Neutrophil (primary cell): ENCODE data around the gene ADGRA1.
"Not testable (repeated sequence)": the region's sequence is repeated elsewhere in the genome, so short reads cannot be mapped to it uniquely, and the experiment has no call there.

Experiments
- H3K27ac ChIP-seq: fragments of 200-600 bp; sonication (generic); 2 replicates; pipeline ENCODE4 v1.5.1; 2016; ENCODE audit warnings: mild to moderate bottlenecking, moderate library complexity
- H3K27me3 ChIP-seq: fragments of 200-600 bp; sonication (generic); 2 replicates; pipeline ENCODE4 v1.6.0; 2016; ENCODE audit warnings: mild to moderate bottlenecking
- H3K36me3 ChIP-seq: fragments of 200-600 bp; sonication (generic); 2 replicates; pipeline ENCODE4 v1.5.1; 2017
- H3K4me1 ChIP-seq, 2 experiments: fragments of 200-600 bp in 1 of 2; sonication (generic) in 1 of 2; 1 replicate in 1 of 2; 2 replicates in 1 of 2; pipeline versions ENCODE4 v1.5.1 to v1.6.1; 2013 to 2016; ENCODE audit warnings: low read depth in 1 of 2, low read length in 1 of 2, mild to moderate bottlenecking in 1 of 2, moderate library complexity in 1 of 2; ENCODE audit not compliant: control insufficient read depth in 1 of 2, insufficient read depth in 1 of 2
- H3K4me3 ChIP-seq, 2 experiments: fragments of 200-600 bp in 1 of 2; sonication (generic) in 1 of 2; 1 replicate in 1 of 2; 2 replicates in 1 of 2; pipeline ENCODE4 v1.5.1; 2013 to 2016; ENCODE audit warnings: low read depth in 1 of 2, low read length in 1 of 2, mild to moderate bottlenecking in 1 of 2, moderate library complexity in 1 of 2
- H3K9me3 ChIP-seq: fragments of 200-600 bp; sonication (generic); 2 replicates; pipeline ENCODE4 v1.5.1; 2016
- CTCF ChIP-seq: fragments of 200-600 bp; sonication (generic); IDR thresholded peaks from 2 replicates; pipeline ENCODE4 v1.5.1; 2016; ENCODE audit warnings: antibody characterized with exemption

Gene ADGRA1

GRCh38 chr10:133143200-133143533 is 55.4 kb downstream of the ADGRA1 start:
- H3K4me1 ChIP-seq: no peaks in the 10 kb centered on the region
- no peak for TF ChIP-seq CTCF
- no peaks in the 10 kb centered on the region for H3K9me3 ChIP-seq
- H3K36me3 ChIP-seq: no peaks in the 10 kb centered on the region
- H3K27ac ChIP-seq: no peak overlapping the region
- H3K27me3 ChIP-seq: peaks cover 42% of the 10 kb centered on the region
- no peak overlapping the region for H3K4me3 ChIP-seq

GRCh38 chr10:133143546-133143945 is 55.8 kb downstream of the ADGRA1 start:
- Histone ChIP-seq H3K36me3 (no peaks in the 10 kb centered on the region), H3K27ac (no peak overlapping the region), H3K9me3 (no peaks in the 10 kb centered on the region), H3K4me1 (no peaks in the 10 kb centered on the region), H3K4me3 (no peak overlapping the region), H3K27me3 (peaks cover 42% of the 10 kb centered on the region)
- no peak for TF ChIP-seq CTCF

DNA sequence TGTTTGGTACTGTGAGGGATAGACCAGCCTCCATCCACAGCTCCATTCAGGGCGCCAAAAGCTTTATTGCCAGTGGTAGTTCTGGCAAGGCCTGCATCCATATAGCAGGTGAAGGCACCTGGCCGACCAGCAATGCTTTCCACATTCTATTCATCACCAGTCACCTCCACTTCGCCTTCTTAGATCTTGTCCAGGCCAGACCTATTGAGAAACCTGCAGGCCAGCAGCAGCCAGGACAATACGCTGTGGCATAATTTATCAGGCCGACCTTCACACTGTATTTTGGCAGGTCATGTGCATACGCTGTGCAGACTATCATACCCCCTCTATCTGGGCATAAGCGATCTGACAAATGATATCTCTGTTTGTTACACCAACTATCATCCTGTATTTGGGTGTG is 57.0 kb downstream of the ADGRA1 start:
- TF ChIP-seq CTCF: no peak
- H3K4me1 ChIP-seq: no peaks in the 10 kb centered on the region
- H3K9me3 ChIP-seq: no peaks in the 10 kb centered on the region
- no peak overlapping the region for H3K4me3 ChIP-seq
- no peaks in the 10 kb centered on the region for H3K36me3 ChIP-seq
- no peak overlapping the region for H3K27ac ChIP-seq
- peaks cover 39% of the 10 kb centered on the region for H3K27me3 ChIP-seq

- Histone ChIP-seq H3K4me3 (no peak overlapping the region), H3K27ac (no peak overlapping the region), H3K27me3 (peaks cover 40% of the 10 kb centered on the region), H3K4me1 (no peaks in the 10 kb centered on the region), H3K36me3 (no peaks in the 10 kb centered on the region), H3K9me3 (no peaks in the 10 kb centered on the region)
- no peak for TF ChIP-seq CTCF
These were observed 62.5 kb downstream of the ADGRA1 start for GRCh38 chr10:133150226-133150625.

GRCh38 chr10:133150656-133151055 is 62.9 kb downstream of the ADGRA1 start:
- no peak for TF ChIP-seq CTCF
- peaks cover 36% of the 10 kb centered on the region for H3K27me3 ChIP-seq
- no peaks in the 10 kb centered on the region for H3K9me3 ChIP-seq
- no peak overlapping the region for H3K4me3 ChIP-seq
- no peaks in the 10 kb centered on the region for H3K4me1 ChIP-seq
- no peaks in the 10 kb centered on the region for H3K36me3 ChIP-seq
- H3K27ac ChIP-seq: no peak overlapping the region

- peaks cover 33% of the 10 kb centered on the region for H3K27me3 ChIP-seq
- not testable (repeated sequence) for H3K36me3 ChIP-seq, H3K27ac ChIP-seq, H3K9me3 ChIP-seq, H3K4me3 ChIP-seq, H3K4me1 ChIP-seq
These were observed 63.3 kb downstream of the ADGRA1 start for GRCh38 chr10:133151071-133151470.
